ENCODE measurements around the gene GALNT2.

DNA sequence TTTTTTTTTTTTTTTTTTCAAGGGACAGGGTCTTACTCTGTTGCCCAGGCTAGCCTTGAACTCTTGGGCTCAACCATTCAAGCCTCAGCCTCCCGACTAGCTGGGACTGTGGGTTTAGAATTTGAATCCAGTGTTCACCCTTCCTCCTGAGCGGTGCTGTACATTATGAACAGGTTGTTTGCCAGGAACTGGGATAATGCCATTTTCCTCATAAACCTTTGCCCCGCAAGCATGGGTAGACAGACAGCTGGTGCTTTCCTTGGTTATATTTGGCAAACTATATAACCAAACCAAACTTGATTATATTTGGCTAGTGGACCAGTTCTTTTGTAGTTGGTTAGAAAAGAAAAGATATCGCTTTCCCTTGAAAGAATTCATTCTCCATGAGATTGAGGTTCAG, 54.9 kb downstream of the GALNT2 start:
- no peak for TF ChIP-seq YY1 (IDR thresholded peaks at IDR 0.05; ENCODE audit: insufficient read depth, insufficient read length)
- no peak for TF ChIP-seq ZNF274 (IDR thresholded peaks at IDR 0.05; ENCODE audit: low read depth, low read length)
